ENCODE measurements around the gene GNA12.
"Not testable (repeated sequence)": the region's sequence is repeated elsewhere in the genome, so short reads cannot be mapped to it uniquely, and the experiment has no call there.

Gene GNA12

DNA sequence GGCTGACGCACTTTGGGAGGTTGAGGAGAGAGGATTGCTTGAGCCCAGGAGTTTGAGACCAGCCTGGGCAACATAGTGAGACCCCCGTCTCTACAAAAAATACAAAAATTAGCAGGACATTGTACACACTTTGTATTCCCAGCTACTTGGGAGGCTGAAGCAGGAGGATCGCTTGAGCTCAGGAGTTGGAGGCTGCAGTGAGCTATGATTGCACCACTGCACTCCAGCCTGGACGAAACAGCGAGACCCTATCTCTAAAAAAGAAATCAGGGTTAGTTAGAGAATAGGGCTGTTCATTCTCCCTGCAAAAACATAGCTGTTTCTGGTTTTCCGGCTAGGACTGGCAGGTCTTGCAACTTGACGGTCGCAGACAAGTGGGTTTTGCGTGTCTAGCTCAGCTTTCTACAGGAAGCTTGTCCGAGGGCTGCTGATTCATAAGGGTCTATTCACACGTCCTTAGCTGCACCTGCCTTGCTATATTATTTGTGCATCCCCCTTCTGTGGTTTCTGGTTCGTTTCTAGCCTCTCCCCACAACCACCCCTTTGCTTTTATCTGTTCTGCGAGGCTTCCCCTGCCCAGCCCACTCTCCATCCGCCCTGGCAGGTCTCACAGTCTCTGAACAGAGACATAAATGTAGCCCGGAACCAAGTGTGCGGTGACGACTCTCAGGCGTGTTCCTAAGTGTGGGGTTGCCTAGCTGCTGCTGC, 145.4 kb downstream of the GNA12 start:
- Histone ChIP-seq H3K27me3 (ENCODE audit: control insufficient read depth, insufficient read depth, low read length) (no peaks in the 10 kb centered on the region), H3K27ac (ENCODE audit: low read length) (no peak overlapping the region), H3K4me1 (ENCODE audit: control insufficient read depth, low read depth, low read length) (no peaks in the 10 kb centered on the region), H3K4me3 (ENCODE audit: low read length) (no peak overlapping the region), H3K9ac (ENCODE audit: low read length) (no peak overlapping the region), H3K9me3 (ENCODE audit: control insufficient read depth, low read depth, low read length) (no peaks in the 10 kb centered on the region), H3K36me3 (ENCODE audit: control insufficient read depth, low read depth, low read length) (no peaks in the 10 kb centered on the region)

DNA sequence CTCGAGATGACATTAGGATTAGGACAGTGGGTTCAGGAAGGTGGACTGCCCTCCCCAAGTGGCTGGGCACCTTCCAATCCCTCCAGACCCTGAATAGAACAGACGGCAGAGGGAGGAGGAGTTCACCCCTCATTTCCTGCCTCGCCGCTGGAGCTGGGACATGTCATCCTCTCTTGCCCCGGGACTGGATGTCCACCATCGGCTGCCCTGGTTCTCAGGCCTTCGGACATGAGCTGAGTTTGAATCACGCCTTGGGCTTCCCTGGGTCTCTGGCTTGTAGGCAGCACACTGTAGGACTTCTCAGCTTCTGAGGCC, 150.0 kb downstream of the GNA12 start:
- H3K27ac ChIP-seq (ENCODE audit: low read length); H3K9ac ChIP-seq (ENCODE audit: low read length): not testable (repeated sequence)

DNA sequence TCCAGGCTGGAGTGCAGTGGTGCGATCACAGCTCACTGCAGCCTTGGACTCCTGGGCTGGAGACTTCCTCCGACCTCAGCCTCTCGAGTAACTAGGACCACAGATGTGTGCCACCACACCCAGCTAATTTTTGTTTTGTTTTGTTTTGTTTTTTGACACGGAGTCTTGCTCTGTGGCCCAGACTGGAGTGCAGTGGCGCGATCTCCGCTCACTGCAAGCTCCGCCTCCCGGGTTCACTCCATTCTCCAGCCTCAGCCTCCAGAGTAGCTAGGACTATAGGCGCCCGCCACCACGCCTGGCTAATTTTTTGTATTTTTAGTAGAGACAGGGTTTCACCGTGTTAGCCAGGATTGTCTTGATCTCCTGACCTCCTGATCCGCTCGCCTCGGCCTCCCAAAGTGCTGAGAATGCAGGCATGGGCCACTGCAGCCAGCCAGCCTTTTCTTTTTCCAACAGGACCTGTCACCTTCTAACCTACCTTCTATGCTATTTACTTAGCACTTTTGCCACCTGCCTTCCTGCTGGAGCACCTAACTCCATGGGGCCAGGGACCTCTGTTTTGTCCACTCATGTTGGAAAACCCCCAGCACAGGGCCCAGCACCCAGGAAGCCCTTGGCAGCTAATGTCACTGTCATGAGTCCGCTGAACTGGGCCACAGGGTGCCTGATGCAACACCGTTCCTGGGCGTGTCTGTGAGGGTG, 150.5 kb downstream of the GNA12 start:
- H3K9ac ChIP-seq (ENCODE audit: low read length); H3K36me3 ChIP-seq (ENCODE audit: control insufficient read depth, low read depth, low read length); H3K4me1 ChIP-seq (ENCODE audit: control insufficient read depth, low read depth, low read length); H3K27ac ChIP-seq (ENCODE audit: low read length); H3K9me3 ChIP-seq (ENCODE audit: control insufficient read depth, low read depth, low read length); H3K4me3 ChIP-seq (ENCODE audit: low read length): not testable (repeated sequence)
- H3K27me3 ChIP-seq (ENCODE audit: control insufficient read depth, insufficient read depth, low read length), result peaks cover 19% of the 10 kb centered on the region

More for the DNA sequence above, 150.0 kb downstream of the GNA12 start:
- H3K36me3 ChIP-seq (ENCODE audit: control insufficient read depth, low read depth, low read length); H3K4me3 ChIP-seq (ENCODE audit: low read length); H3K9me3 ChIP-seq (ENCODE audit: control insufficient read depth, low read depth, low read length); H3K4me1 ChIP-seq (ENCODE audit: control insufficient read depth, low read depth, low read length): not testable (repeated sequence)
- H3K27me3 ChIP-seq (ENCODE audit: control insufficient read depth, insufficient read depth, low read length), result peaks cover 14% of the 10 kb centered on the region

DNA sequence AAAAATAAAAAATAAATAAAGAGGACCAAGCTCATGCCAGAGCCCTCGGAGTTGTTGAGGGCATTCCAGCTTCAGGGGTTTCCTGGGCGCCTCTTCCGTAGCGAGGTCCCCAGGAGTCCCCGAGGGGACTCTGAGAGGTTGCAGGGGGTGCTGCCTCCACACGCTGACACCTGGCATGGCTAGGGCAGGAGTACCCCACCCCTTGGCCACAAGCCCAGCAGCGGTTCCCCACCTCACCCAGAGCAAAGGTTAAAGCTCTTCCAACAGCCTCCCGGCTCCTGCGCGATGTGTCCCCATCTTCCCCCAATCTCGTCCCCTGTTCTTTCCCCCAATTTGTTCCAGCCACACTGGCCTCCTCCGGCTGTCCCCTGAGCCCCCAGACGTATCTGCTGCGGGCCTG, 151.6 kb downstream of the GNA12 start:
- H3K4me1 ChIP-seq (ENCODE audit: control insufficient read depth, low read depth, low read length), result peaks cover 3% of the 10 kb centered on the region
- no peak overlapping the region for H3K27ac ChIP-seq (ENCODE audit: low read length)
- no peaks in the 10 kb centered on the region for H3K9me3 ChIP-seq (ENCODE audit: control insufficient read depth, low read depth, low read length)
- H3K36me3 ChIP-seq (ENCODE audit: control insufficient read depth, low read depth, low read length), result no peaks in the 10 kb centered on the region
- H3K4me3 ChIP-seq (ENCODE audit: low read length), result no peak overlapping the region
- H3K9ac ChIP-seq (ENCODE audit: low read length), result no peak overlapping the region
- H3K27me3 ChIP-seq (ENCODE audit: control insufficient read depth, insufficient read depth, low read length), result peaks cover 29% of the 10 kb centered on the region

DNA sequence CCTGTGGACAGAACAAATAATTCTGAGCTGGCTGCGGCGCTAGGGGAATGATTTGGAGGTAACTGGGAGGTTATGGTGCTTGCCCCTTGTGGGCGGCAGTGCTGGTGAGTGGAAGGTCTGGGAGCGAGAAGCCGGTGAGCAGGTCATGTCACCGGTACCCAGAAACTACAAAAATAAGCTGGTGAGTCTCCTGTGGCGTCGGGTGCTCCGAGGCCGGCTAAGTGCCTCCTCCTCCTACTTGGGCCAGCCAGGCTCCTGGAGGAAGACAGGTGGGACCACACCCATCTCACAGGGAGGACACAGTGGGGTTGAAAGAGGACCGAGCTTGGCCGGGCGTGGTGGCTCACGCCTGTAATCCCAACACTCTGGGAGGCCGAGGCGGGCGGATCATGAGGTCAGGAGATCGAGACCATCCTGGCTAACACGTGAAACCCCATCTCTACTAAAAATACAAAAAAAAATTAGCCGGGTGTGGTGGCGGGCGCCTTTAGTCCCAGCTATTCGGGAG, 152.1 kb downstream of the GNA12 start:
- not testable (repeated sequence) for H3K9ac ChIP-seq (ENCODE audit: low read length); H3K36me3 ChIP-seq (ENCODE audit: control insufficient read depth, low read depth, low read length); H3K27ac ChIP-seq (ENCODE audit: low read length); H3K4me1 ChIP-seq (ENCODE audit: control insufficient read depth, low read depth, low read length); H3K4me3 ChIP-seq (ENCODE audit: low read length); H3K9me3 ChIP-seq (ENCODE audit: control insufficient read depth, low read depth, low read length)
- peaks cover 35% of the 10 kb centered on the region for H3K27me3 ChIP-seq (ENCODE audit: control insufficient read depth, insufficient read depth, low read length)

DNA sequence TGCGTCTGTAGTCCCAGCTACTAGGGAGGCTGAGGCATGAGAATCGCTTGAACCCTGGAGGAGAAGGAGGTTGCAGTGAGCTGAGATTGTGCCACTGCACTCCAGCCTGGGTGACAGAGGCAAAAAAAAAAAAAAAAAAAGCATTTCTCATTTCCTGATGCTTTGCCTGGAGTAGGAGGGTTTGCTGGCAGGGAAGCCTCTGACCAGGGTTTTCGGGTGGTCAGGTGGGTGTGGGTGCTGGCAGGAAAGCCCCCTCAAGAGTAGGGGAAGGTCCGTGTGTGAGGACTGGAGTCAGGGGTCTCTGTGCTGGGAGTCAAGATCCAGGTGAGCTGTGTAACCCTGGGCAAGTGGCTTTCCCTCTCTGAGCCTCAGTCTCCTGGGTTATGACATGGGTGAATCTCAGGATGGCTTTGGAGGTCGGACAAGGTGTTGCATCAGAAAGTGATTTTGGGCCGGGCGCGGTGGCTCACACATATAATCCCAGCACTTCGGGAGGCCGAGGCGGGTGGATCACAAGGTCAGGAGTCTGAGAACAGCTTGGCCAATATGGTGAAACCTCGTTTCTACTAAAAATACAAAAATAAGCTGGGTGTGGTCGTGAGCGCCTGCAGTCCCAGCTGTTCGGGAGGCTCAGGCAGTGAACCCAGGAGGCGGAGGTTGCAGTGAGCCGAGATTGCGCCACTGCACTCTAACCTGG, 152.9 kb downstream of the GNA12 start:
- Histone ChIP-seq H3K27ac (ENCODE audit: low read length) (no peak overlapping the region), H3K4me1 (ENCODE audit: control insufficient read depth, low read depth, low read length) (peaks cover 3% of the 10 kb centered on the region), H3K9ac (ENCODE audit: low read length) (no peak overlapping the region), H3K27me3 (ENCODE audit: control insufficient read depth, insufficient read depth, low read length) (peaks cover 43% of the 10 kb centered on the region), H3K36me3 (ENCODE audit: control insufficient read depth, low read depth, low read length) (no peaks in the 10 kb centered on the region), H3K9me3 (ENCODE audit: control insufficient read depth, low read depth, low read length) (no peaks in the 10 kb centered on the region), H3K4me3 (ENCODE audit: low read length) (no peak overlapping the region)

DNA sequence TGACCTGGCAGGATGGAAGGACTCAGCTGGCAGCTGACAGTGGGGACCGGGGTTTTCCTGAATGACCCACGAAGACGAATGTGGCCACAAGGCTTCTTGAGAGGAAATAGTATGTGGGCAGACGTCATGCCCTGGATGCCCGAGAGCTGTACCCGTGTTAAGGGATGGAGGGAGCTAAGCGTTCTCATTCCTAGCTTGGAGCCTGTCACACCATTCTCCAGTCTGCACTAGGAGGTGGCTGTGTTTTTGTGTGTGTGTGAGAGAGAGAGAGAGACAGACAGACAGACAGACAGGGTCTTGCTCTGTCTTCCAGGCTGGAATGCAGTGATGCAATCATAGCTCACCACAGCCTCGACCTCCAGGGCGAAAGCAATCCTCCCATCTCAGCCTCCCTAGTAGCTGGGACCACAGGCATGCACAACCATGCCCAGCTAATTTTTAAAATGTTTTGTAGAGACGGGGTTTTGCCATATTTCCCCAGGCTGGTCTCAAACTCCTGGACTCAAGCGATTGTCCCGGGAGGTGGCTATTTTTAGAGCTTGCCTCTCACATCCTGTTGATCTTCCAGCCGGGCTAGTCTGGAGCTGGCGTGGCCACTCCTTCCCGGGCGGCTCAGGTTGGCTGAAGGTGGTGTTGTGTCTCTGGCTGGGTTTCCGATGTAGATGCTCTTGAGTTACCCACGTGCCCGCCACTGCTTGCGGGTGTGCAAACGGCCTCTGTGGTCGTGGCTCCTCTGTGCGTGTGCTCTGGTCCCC, 154.0 kb downstream of the GNA12 start:
- H3K27ac ChIP-seq (ENCODE audit: low read length), result no peak overlapping the region
- H3K4me3 ChIP-seq (ENCODE audit: low read length), result no peak overlapping the region
- no peak overlapping the region for H3K9ac ChIP-seq (ENCODE audit: low read length)
- H3K4me1 ChIP-seq (ENCODE audit: control insufficient read depth, low read depth, low read length), result peaks cover 3% of the 10 kb centered on the region
- H3K27me3 ChIP-seq (ENCODE audit: control insufficient read depth, insufficient read depth, low read length), result peaks cover 45% of the 10 kb centered on the region
- no peaks in the 10 kb centered on the region for H3K9me3 ChIP-seq (ENCODE audit: control insufficient read depth, low read depth, low read length)
- H3K36me3 ChIP-seq (ENCODE audit: control insufficient read depth, low read depth, low read length), result no peaks in the 10 kb centered on the region

DNA sequence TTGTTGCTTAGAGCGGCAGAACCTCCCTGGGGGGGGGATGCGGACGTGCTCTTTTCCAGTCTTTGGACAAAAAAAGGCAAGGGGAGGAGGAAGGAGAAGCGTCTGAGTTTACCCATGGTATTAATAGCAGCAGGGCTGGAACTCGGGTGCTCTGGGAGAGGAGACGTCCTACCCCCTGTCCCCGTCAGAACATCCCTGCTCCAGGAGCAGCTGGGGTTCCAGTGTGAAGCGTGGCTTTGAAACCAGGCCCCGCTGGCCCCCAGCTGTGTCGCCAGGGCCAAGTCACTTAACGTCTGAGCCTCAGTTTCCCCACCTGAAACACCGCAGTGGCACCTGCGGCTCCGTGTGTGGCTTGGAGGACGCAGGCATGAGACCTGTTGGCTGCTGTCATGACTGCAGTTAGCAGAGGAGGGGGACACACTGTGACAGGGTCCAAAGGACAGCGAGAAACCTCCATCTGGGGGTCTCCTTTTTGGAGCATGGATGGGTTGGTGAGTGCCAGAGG, 154.7 kb downstream of the GNA12 start:
- peaks cover 45% of the 10 kb centered on the region for H3K27me3 ChIP-seq (ENCODE audit: control insufficient read depth, insufficient read depth, low read length)
- H3K36me3 ChIP-seq (ENCODE audit: control insufficient read depth, low read depth, low read length), result no peaks in the 10 kb centered on the region
- no peaks in the 10 kb centered on the region for H3K9me3 ChIP-seq (ENCODE audit: control insufficient read depth, low read depth, low read length)
- H3K4me1 ChIP-seq (ENCODE audit: control insufficient read depth, low read depth, low read length), result peaks cover 3% of the 10 kb centered on the region
- H3K9ac ChIP-seq (ENCODE audit: low read length), result no peak overlapping the region
- H3K27ac ChIP-seq (ENCODE audit: low read length), result no peak overlapping the region
- H3K4me3 ChIP-seq (ENCODE audit: low read length), result no peak overlapping the region

DNA sequence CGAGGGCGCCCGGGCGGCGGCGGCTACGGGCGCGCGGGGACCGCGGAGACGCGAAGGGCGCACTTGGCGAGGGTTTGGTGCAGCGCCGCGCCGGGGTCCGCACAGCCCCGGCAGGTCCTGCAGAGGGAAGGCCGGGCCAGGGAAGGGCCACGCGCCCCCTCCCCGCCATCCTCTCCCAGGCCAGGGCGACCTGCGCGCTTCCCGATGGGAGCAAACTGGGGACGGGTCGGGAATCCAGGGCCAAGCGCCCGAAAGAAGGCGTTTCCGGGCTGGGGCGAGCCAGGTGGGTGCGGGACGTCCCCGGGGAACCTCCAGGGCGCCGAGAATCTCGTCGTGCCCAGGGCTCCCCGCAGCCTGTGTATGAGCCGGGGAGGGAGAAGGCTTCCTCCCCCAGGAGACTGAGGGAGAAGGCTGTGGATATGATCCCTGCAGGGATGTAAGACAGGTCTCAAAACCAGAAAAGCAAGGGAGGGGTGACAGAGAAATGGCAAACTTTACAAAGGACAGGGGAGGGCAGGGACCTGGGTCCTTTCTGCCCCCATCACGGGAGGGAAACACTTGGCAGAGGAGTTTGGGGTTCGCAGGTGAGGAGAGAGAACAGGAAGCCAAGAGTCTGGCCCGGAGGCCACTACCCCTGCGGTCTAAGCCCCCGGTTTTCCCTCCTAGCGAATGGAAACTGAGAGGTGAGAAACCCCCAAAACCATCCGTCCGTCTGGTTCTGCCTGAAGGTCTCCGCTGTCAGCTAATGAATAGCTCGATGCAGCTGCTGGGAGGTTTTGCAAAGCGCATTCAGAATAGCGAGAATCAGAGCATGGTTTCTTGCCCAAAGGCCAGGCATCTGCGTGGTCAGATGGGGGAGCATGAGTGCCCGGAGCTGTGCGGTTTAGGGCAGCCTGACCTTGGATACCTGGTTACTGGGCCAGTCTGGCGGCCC, 155.4 kb downstream of the GNA12 start:
- no peaks in the 10 kb centered on the region for H3K9me3 ChIP-seq (ENCODE audit: control insufficient read depth, low read depth, low read length)
- peaks cover 45% of the 10 kb centered on the region for H3K27me3 ChIP-seq (ENCODE audit: control insufficient read depth, insufficient read depth, low read length)
- no peaks in the 10 kb centered on the region for H3K36me3 ChIP-seq (ENCODE audit: control insufficient read depth, low read depth, low read length)
- no peak overlapping the region for H3K9ac ChIP-seq (ENCODE audit: low read length)
- H3K27ac ChIP-seq (ENCODE audit: low read length), result no peak overlapping the region
- peaks cover 3% of the 10 kb centered on the region for H3K4me1 ChIP-seq (ENCODE audit: control insufficient read depth, low read depth, low read length)
- H3K4me3 ChIP-seq (ENCODE audit: low read length), result peak overlapping the region; percentile 60

DNA sequence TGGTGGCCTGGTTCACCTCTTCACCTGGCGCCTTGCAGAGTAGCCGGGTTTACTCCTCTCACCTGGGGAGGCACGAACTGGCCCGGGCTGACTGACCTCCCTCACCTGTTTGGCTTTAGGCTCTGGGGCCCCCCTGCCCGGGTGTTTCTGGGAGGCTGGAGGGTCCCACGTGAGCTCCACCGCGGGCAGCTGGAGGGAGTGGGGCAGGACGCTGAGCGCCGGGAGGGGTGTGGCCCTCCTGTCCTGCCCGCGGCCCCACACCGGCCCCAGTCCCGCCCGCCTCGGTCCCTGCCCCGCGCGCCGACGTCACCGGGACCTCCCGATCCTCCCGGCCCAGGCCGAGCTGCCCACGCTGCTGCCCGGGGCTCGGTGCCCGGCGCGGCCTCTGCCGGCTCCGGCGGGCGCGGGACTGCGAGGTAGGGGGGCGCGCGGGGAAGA, 156.2 kb downstream of the GNA12 start, which contains the start of gene AMZ1:
AMZ1 (plus strand) TSS at position 322 of the 438 bp plus-strand sequence. CDS start 12,250 bp downstream, outside the sequence.
- no peak within 1 kb of the TSS for H3K27ac ChIP-seq (ENCODE audit: low read length)
- no peaks in the 10 kb centered on the region for H3K9me3 ChIP-seq (ENCODE audit: control insufficient read depth, low read depth, low read length)
- H3K36me3 ChIP-seq (ENCODE audit: control insufficient read depth, low read depth, low read length), result no peaks in the 10 kb centered on the region
- H3K9ac ChIP-seq (ENCODE audit: low read length), result no peak within 1 kb of the TSS
- peaks cover 45% of the 10 kb centered on the region for H3K27me3 ChIP-seq (ENCODE audit: control insufficient read depth, insufficient read depth, low read length)
- peaks cover 3% of the 10 kb centered on the region for H3K4me1 ChIP-seq (ENCODE audit: control insufficient read depth, low read depth, low read length)
- H3K4me3 ChIP-seq (ENCODE audit: low read length), result peak within 1 kb of the TSS; percentile 60

All from iPS-18a (cell line).